T follicular helper cell (primary cell): ENCODE measurements around the gene MTOR.
"Not testable (repeated sequence)": the region's sequence is repeated elsewhere in the genome, so short reads cannot be mapped to it uniquely, and the experiment has no call there.

ENCODE experiments used
- DNase-seq: peaks from one replicate; pipeline ENCODE4 v3.0.0-alpha.2; 2020; ENCODE audit warnings: low read depth
- total RNA-seq, 2 experiments: gene quantifications; one replicate each; lab custom pipeline; 2026; lab: John Stamatoyannopoulos, UW

MTOR gene
- 193 to 203 reads per million in 2 experiments for total RNA-seq

- peak; percentile 96 for DNase-seq
Measured at GRCh38 chr1:11262171-11263049, at the start of gene MTOR. Gene MTOR (minus strand): TSS chr1:11262551. CDS start chr1:11259409, 3,142 bp downstream.

DNA sequence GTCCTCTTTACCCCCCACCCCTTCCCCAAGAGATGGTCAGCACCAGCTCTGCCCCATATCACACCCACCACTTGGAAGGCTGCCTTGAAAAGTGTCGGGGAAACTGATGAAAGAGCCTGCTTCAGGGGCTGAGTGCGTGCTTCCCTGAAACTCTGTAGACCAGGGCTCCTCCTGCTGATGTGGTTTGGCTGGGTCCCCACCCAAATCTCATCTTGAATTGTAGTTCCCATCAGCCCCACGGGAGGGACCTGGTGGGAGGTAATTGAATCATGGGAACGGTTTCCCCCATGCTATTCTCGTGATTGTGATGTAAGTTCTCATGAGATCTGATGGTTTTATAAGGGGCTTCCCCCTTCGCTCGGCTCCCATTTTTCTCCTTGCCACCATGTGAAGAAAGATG lies 47.0 kb upstream of the MTOR start:
- no peak for DNase-seq

- no peak for DNase-seq
Measured at GRCh38 chr1:11308699-11309224, 46.4 kb upstream of the MTOR start.

- DNase-seq = no peak
Measured at GRCh38 chr1:11307852-11308251, 45.5 kb upstream of the MTOR start.

DNA sequence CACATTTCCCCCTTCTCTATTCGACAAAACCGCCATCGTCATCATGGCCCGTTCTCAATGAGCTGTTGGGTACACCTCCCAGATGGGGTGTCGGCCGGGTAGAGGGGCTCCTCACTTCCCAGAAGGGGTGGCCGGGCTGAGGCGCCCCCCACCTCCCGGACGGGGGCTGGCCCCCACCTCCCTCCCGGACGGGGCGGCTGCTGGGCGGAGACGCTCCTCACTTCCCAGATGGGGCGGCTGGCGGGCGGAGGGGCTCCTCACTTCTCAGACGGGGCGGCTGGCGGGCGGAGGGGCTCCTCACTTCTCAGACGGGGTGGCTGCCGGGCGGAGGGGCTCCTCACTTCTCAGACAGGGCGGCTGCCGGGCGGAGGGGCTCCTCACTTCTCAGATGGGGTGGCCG lies 43.2 kb upstream of the MTOR start:
- not testable (repeated sequence) for DNase-seq

GRCh38 chr1:11302366-11302765 lies 40.0 kb upstream of the MTOR start:
- no peak for DNase-seq

DNA sequence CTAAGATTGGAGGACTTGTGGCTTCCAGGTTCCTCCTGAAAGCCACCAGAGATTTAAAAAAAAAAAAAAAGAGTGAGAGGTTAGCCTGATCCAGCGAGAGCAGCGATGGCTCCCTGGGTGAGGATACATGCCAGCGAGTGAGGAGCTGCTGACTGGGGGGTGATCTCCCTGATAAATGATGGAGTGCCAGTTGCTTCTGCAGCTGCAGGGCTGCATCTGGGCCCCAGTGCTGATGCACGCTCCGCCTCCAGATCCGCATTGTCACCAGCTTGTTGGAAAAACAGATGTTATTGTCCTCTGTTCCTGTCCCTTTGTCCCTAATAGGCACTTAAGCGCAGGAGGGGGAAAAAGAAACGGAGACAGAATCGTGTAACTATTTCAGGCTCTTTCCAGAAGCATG lies 39.2 kb upstream of the MTOR start:
- DNase-seq = no peak

- no peak for DNase-seq
Measured at GRCh38 chr1:11299225-11299574, 36.8 kb upstream of the MTOR start.

- no peak for DNase-seq
Measured at GRCh38 chr1:11298390-11299224, 36.3 kb upstream of the MTOR start.

DNA sequence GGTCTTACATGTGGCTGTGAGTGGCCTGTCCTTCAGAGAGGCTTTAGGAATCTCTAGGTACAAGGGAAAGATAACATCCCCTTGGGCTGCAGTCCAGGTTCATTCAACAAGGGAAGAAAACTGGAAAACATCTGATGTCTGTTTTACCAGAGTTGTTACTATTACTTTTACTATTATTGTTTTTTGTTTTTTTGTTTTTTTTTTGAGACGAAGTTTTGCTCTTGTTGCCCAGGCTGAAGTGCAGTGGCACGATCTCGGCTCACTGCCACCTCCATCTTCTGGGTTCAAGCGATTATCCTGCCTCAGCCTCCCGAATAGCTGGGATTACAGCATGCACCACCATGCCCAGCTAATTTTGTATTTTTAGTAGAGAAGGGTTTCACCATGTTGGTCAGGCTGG lies 35.4 kb upstream of the MTOR start:
- DNase-seq = not testable (repeated sequence)

DNA sequence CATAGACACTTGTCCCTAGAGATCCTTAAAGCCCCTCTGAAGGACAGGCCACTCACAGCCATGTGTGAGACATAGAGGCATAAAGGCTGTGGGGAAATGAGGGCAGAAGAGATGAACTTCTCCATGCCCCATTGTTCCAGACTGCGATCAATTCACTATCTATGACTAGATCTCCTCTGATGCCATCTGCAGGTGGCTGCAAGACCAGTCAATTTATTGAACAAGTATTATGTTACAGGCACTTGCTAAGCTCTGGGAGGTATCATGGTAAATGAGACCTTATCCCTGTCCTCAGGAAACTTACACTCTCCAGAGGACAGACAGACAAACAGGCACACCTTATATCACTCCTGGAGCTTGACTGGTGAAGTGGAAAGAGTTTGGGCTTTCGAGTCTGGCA lies 33.6 kb upstream of the MTOR start:
- DNase-seq = no peak

DNA sequence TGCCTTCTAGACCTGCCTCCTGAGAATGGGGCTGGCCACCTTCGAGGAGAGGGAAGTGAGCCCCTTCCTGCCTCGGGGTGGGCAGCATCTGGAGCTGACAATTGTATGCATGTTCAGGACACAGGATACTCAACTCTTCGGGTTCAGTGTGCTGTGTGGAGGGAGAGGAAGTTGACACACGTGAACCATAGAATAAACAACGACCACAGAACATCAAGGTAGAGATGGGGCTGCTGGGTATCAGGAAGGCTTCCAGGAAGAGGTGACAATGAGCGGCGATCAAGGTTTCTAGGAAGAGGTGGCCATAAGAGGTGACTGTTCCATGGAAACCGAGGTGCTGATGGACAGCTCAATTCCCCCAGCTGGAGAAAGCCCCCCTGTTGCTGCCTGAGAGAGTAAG lies 32.6 kb upstream of the MTOR start:
- DNase-seq = no peak

- no peak for DNase-seq
Measured at GRCh38 chr1:11293856-11294255, 31.5 kb upstream of the MTOR start.

GRCh38 chr1:11291049-11291448 lies 28.7 kb upstream of the MTOR start:
- no peak for DNase-seq

DNA sequence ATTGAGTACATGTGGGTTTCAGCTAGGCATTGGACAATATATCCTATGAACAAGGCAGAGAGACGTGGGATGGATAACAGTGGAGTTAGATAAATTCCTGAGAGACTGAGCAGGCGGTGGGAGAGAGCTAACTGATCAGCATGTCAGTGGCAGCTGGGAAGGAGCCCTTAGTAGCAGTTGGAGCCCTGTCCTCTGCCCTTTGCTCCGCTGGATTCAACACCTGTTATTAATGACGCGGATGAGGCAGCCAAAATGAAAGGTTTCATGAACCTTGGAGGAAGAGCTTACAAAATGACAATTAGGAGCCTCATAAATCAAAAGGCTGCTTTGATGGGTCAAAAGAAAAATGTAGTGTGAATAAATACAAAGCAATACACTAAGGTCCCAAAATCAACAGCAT lies 26.7 kb upstream of the MTOR start:
- no peak for DNase-seq

GRCh38 chr1:11286735-11287410 lies 24.5 kb upstream of the MTOR start:
- DNase-seq = no peak

- no peak for DNase-seq
Measured at GRCh38 chr1:11285883-11286734, 23.8 kb upstream of the MTOR start.

DNA sequence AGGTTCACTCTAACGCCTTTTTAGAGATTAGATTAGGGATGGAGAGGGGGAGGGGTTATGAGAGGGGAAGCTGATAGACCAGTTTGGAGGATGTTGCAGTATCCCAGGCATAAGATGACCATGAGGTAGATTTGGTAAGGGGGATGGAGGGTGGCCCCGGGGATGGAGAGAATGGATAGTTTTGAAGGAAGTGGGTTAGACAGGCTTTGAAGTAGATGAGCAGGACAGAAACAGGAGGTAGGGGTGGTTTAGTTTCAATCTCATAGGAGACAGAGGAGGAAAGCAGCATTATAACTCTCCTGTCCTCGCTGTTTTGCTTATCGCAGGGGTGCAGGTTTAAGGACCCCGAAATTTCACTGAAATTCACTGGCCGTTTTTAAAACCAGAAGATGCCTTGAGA lies 22.4 kb upstream of the MTOR start:
- no peak for DNase-seq

DNA sequence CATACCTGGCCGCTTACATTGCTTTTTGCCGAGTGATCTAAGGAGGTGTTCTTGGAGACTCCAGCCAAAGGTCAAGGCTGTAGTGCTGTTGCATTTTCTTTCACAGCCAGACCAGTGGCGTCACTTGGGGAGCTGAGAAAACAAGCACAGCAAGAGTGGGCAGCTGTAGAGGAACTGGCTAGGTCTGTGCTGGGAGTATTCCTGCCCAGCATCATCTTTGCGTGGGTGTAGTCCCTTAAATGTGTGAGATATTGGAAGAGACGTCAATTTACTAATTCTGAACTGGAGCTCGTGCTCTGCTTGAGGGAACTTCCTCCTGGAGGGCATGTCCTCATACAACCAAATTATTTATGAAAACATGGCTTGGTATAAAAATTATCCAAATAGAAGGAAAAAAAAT lies 20.8 kb upstream of the MTOR start:
- DNase-seq = no peak

DNA sequence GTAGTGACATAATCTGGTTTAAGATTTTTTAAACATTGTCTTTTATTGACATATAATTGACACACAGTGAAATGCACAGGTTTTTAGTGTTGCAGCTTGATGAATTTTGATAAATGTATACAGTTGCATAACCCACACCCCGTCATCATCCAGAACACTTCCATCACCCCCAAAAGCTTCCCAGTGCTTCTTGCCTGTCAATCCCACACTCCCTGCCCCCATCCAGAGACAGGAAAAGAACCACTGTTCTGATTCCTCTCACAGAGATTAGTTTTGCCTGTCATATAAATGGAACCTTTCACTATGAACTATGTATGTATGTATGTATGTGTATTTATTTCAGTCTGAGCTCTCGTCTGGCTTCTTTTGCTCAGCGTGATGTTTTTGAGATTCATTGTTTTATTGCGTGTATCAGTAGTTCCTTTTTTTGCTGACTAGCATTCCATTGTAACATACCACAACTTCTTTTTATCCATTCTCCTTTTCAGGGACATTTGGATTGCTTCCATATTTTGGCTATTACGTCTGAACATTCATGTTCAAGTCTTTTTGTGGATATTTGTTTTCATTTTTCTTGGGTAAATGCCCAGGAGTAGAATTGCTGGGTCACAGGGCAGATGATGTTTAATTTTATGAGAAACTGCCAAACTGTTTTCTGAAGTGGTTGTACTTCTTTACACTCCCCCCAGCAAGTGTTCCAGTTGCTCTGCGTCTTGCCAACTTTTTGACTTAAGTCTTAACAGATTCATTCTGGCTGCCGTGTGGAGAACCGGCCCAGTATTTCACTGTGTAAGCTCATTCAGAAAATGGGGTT lies 19.4 kb upstream of the MTOR start:
- DNase-seq = no peak
